Mesothelial cell of epicardium (in vitro differentiated cells): Measurements from ENCODE around the gene UHRF1. TPM values are rescaled to one million over a fixed set of nuclear protein-coding genes. Genes with fewer than 3 reads are reported as not detected.
"Not testable (repeated sequence)": the region's sequence is repeated elsewhere in the genome, so short reads cannot be mapped to it uniquely, and the experiment has no call there.

Experiments
- DNase-seq, 2 experiments: peaks; one replicate each; pipeline ENCODE4 v3.0.0; 2021; ENCODE audit warnings: low spot score in 2 of 2; ENCODE audit not compliant: unreplicated experiment in 2 of 2
- H3K27ac Mint-ChIP-seq: 2 replicates; pipeline ENCODE4 v1.8.0; 2021; ENCODE audit warnings: mixed read lengths
- H3K27me3 Mint-ChIP-seq: 2 replicates; pipeline ENCODE4 v1.8.0; 2021; ENCODE audit warnings: low read depth, mixed read lengths
- H3K36me3 Mint-ChIP-seq: 2 replicates; pipeline ENCODE4 v1.8.0; 2021; ENCODE audit warnings: mixed read lengths
- H3K4me1 Mint-ChIP-seq: 2 replicates; pipeline ENCODE4 v1.8.0; 2021; ENCODE audit warnings: mixed read lengths
- H3K4me3 Mint-ChIP-seq: 2 replicates; pipeline ENCODE4 v1.8.0; 2021; ENCODE audit warnings: mild to moderate bottlenecking, moderate library complexity, mixed read lengths
- H3K9me3 Mint-ChIP-seq: 2 replicates; pipeline ENCODE4 v1.8.0; 2021; ENCODE audit warnings: mixed read lengths
- total RNA-seq: library from RNA; stranded (reverse); gene quantifications from 3 replicates; pipeline ENCODE4 v1.2.1, GENCODE V29; 2021
- TF ChIP-seq, protein P1 (sequence below): fragments of 200-600 bp; sonication (generic); IDR thresholded peaks from one replicate; pipeline ENCODE4 v1.5.0; 2021; ENCODE audit warnings: antibody characterized with exemption; ENCODE audit not compliant: unreplicated experiment

The UHRF1 gene
- total RNA-seq, 1 donor from 2014 or later, result 28.9 TPM

DNA sequence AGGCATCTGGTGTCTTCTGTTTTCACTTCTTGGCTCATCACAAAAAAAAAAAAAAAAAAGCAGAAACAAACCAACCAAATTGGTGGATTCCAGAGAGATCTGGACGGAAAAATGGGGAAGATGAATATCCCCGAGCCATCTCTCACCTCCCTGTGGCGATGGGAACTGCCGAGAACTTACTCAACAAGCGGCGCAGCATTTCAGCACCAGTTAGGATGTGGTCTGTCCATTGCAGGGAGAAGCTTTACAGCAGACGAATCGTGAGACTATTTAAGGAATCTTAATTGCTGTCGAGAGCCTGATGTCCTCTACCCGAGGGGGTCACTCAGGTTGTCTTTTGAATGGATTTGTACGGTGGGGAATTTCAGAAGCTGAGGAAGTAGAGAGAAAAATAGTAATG lies 42.4 kb downstream of the UHRF1 start:
- TF ChIP-seq, protein P1, sequence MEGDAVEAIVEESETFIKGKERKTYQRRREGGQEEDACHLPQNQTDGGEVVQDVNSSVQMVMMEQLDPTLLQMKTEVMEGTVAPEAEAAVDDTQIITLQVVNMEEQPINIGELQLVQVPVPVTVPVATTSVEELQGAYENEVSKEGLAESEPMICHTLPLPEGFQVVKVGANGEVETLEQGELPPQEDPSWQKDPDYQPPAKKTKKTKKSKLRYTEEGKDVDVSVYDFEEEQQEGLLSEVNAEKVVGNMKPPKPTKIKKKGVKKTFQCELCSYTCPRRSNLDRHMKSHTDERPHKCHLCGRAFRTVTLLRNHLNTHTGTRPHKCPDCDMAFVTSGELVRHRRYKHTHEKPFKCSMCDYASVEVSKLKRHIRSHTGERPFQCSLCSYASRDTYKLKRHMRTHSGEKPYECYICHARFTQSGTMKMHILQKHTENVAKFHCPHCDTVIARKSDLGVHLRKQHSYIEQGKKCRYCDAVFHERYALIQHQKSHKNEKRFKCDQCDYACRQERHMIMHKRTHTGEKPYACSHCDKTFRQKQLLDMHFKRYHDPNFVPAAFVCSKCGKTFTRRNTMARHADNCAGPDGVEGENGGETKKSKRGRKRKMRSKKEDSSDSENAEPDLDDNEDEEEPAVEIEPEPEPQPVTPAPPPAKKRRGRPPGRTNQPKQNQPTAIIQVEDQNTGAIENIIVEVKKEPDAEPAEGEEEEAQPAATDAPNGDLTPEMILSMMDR, result no peak
- Mint-ChIP-seq H3K36me3 (peaks cover 28% of the 10 kb centered on the region), H3K4me1 (peaks cover 5% of the 10 kb centered on the region), H3K4me3 (no peak overlapping the region), H3K27me3 (no peaks in the 10 kb centered on the region), H3K27ac (peak overlapping the region; percentile 79), H3K9me3 (no peaks in the 10 kb centered on the region)
- DNase-seq, result no peak

DNA sequence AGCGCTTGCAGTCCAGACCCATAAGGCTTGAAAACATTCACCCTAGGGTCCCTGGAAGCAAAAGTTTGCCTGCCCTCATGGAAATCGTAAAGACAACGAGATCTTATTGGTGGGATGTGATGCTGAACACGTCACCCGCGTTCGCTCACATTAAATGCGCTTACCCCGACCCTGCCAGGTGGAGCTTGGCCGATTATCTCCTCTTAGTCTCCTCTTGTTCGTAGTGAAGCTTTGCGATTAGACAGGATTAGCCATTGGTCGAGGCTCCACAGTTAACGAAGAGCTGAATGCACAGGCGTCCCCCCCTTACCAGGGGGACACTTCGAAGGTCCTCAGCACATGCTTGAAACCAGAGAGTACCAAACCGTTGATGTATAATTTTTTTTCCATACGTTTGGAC lies 43.6 kb downstream of the UHRF1 start:
- no peak overlapping the region for H3K4me3 Mint-ChIP-seq
- peaks cover 21% of the 10 kb centered on the region for H3K36me3 Mint-ChIP-seq
- H3K9me3 Mint-ChIP-seq, result no peaks in the 10 kb centered on the region
- no peak overlapping the region for H3K27ac Mint-ChIP-seq
- peaks cover 5% of the 10 kb centered on the region for H3K4me1 Mint-ChIP-seq
- H3K27me3 Mint-ChIP-seq, result no peaks in the 10 kb centered on the region
- TF ChIP-seq, protein P1, result no peak
- no peak for DNase-seq

DNA sequence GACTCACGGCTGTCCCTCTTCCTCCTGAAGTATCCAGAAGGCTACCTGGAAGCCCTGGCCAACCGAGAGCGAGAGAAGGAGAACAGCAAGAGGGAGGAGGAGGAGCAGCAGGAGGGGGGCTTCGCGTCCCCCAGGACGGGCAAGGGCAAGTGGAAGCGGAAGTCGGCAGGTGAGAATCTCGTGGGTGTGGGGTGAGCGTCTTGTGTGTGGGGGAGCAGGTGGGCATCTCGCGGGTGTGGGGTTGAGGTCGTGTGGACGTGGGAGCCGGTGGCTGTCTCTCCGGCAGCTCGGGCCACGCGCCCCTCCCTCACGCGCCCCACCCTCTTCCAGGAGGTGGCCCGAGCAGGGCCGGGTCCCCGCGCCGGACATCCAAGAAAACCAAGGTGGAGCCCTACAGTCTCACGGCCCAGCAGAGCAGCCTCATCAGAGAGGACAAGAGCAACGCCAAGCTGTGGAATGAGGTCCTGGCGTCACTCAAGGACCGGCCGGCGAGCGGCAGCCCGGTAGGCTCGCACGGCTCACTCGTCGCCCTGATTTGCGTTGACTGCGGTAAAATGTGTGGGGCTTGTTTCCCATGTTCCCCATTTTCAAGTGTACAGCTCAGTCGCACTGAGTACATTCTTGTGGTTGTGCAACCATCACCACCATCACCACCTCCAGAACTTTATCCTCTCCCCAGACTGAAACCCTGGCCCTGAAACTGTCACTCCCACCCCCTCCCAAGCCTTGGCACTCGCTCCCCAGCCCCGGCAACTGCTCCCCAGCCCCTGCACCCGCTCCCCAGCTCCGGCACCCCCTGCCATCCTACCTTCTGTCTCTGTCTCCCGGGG lies 45.2 kb downstream of the UHRF1 start:
- not testable (repeated sequence) for DNase-seq, H3K9me3 Mint-ChIP-seq, H3K27me3 Mint-ChIP-seq, H3K4me1 Mint-ChIP-seq, H3K4me3 Mint-ChIP-seq, H3K27ac Mint-ChIP-seq
- H3K36me3 Mint-ChIP-seq, result peaks cover 16% of the 10 kb centered on the region

DNA sequence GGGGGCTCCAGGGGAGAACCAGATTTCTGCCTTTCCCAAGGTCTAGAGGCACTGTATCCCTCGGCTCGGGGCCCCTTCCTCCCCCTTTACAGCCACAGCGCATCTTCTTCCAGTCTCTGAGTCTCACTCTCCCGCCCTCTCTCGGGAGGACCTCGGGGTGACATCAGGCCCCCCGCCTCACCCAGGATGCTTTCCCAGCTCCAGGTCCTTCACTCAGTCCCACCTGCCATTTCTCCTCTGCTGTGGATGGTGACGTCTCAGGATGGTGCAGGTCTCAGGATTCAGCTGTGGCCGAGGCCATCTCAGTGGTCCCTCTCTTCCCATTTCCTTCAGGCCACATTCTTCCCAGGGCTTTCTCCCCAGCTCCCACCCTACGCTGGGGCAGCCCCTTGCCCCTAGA lies 46.0 kb downstream of the UHRF1 start:
- DNase-seq, result no peak
- Mint-ChIP-seq H3K36me3 (peaks cover 16% of the 10 kb centered on the region), H3K4me3 (no peak overlapping the region), H3K9me3 (no peaks in the 10 kb centered on the region), H3K4me1 (peaks cover 5% of the 10 kb centered on the region), H3K27ac (no peak overlapping the region), H3K27me3 (no peaks in the 10 kb centered on the region)
- TF ChIP-seq, protein P1, result no peak

DNA sequence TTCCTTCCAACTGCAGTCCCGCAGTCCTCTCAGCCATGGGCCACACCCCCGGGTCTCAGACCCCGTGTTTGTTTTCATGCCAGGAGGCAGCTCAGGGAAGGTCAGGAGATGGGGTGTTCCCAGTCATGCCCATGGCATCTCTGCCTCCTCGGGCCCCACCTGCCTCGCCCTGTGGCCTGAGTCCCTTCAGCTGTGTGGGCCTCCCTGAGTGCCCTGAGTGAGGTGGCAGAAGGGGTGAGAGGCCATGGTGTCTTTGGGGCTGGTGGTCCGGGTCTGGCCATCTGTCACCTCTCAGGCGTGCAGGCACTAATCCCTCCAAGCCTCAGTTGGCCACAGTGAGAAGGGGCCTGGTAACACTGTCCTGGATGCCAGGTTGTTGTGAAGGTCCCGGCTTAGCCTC lies 48.7 kb downstream of the UHRF1 start:
- DNase-seq, result no peak
- Mint-ChIP-seq H3K27me3 (no peaks in the 10 kb centered on the region), H3K27ac (no peak overlapping the region), H3K9me3 (no peaks in the 10 kb centered on the region), H3K4me3 (no peak overlapping the region), H3K4me1 (no peaks in the 10 kb centered on the region), H3K36me3 (peaks cover 15% of the 10 kb centered on the region)
- TF ChIP-seq, protein P1, result no peak

DNA sequence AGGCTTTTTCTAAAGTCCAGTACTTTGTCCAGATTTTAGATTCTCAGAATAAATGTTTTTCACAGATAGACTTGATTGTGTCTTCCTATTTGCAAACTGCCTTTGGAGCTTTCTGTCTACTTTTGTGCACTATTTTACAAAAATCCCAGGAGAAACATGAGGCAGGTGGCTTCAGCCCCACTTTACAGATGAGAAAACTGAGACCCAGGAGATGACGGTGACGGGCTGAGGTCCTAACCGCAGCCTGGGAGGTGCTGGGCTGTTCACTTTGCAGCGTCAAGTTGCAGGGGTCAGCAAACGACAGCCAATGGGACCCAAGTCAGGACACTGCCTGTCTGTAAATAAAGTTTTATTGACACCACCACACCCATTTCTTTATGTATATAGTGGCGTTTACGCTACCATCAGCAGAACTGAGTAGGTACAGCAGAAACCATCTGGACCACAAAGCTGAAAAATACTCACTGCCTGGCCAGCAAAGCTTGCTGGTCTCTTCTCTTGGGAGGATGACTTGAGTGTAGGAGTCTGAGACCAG lies 52.9 kb downstream of the UHRF1 start:
- Mint-ChIP-seq H3K4me3 (no peak overlapping the region), H3K4me1 (no peaks in the 10 kb centered on the region), H3K36me3 (peaks cover 10% of the 10 kb centered on the region), H3K27ac (no peak overlapping the region), H3K27me3 (no peaks in the 10 kb centered on the region), H3K9me3 (no peaks in the 10 kb centered on the region)
- TF ChIP-seq, protein P1, result no peak
- no peak for DNase-seq
